Adrenal gland (tissue), 5 donors: ENCODE measurements around the gene WWP2.

Source experiments
- CTCF ChIP-seq, 6 experiments: fragments of 450-650 bp in 4 of 6; fragments of 200-600 bp in 2 of 6; sonication (generic) in 1 of 6; IDR thresholded peaks; 1 replicate in 5 of 6; 2 replicates in 1 of 6; pipeline versions ENCODE4 v1.5.1 to v1.8.0; 2016 to 2021; ENCODE audit warnings: antibody characterized with exemption in 6 of 6, mild to moderate bottlenecking in 2 of 6, moderate library complexity in 1 of 6
- POLR2A ChIP-seq, 2 donors: fragments of 450-650 bp; IDR thresholded peaks; one replicate each; pipeline ENCODE4 v1.6.1; 2017; ENCODE audit warnings: antibody characterized with exemption in 2 of 2, mild to moderate bottlenecking in 2 of 2, moderate library complexity in 1 of 2
- donor health status: DM: no; HTN: no; CAD: no.

- TF ChIP-seq CTCF (IDR thresholded peaks at IDR 0.05) (no peak), POLR2A (IDR thresholded peaks at IDR 0.05) (no peak)
Observed at GRCh38 chr16:69833357-69834282, 71.5 kb downstream of the WWP2 start.
